AG04450 (cell line): Measurements from ENCODE around the gene LSAMP. TPM values are rescaled to one million over a fixed set of nuclear protein-coding genes. Genes with fewer than 3 reads are reported as not detected.
"Not testable (repeated sequence)": the region's sequence is repeated elsewhere in the genome, so short reads cannot be mapped to it uniquely, and the experiment has no call there.

Experiments
- CTCF ChIA-PET: fragments of 300-600, 350-600 bp; formaldehyde crosslinking; extraction: SDS; loops from one replicate; lab custom pipeline; 2022; ENCODE audit warnings: antibody characterized with exemption, inconsistent platforms; lab: Charles Lee
- POLR2A ChIA-PET: fragments of 350-600 bp; formaldehyde crosslinking; extraction: SDS; loops from one replicate; lab custom pipeline; 2021; ENCODE audit warnings: antibody characterized with exemption, inconsistent platforms; lab: Yijun Ruan, JAX
- DNase-seq: peaks from one replicate; pipeline ENCODE4 v3.0.0-alpha.2; 2011; ENCODE audit warnings: low read depth, low spot score
- H3K27ac ChIP-seq: one replicate; pipeline ENCODE4 v1.5.1; 2012; ENCODE audit warnings: low read depth, low read length, control low read depth
- H3K27me3 ChIP-seq: one replicate; pipeline ENCODE4 v1.6.0; 2012; ENCODE audit warnings: low read length; ENCODE audit not compliant: control insufficient read depth, insufficient read depth
- H3K4me3 ChIP-seq: 2 replicates; pipeline ENCODE4 v1.5.1; 2011; ENCODE audit warnings: mild to moderate bottlenecking, low read depth, low read length, control low read depth
- H3K9me3 ChIP-seq: 2 replicates; pipeline ENCODE4 v1.5.1; 2012; ENCODE audit warnings: low read length; ENCODE audit not compliant: control insufficient read depth, insufficient read depth
- polyA plus RNA-seq: library from polyadenylated mRNA; depleted of rRNA; stranded (reverse); fragments of >200 nt; gene quantifications from 2 replicates; pipeline ENCODE4 v1.2.3, GENCODE V29; 2011
- TF ChIP-seq, protein P1 (sequence below): IDR thresholded peaks from 2 replicates; pipeline ENCODE4 v1.5.1; 2011; ENCODE audit warnings: low read depth, low read length, control low read depth, inconsistent platforms

Gene LSAMP
- polyA plus RNA-seq, 1 experiment: 25.1 TPM

DNA sequence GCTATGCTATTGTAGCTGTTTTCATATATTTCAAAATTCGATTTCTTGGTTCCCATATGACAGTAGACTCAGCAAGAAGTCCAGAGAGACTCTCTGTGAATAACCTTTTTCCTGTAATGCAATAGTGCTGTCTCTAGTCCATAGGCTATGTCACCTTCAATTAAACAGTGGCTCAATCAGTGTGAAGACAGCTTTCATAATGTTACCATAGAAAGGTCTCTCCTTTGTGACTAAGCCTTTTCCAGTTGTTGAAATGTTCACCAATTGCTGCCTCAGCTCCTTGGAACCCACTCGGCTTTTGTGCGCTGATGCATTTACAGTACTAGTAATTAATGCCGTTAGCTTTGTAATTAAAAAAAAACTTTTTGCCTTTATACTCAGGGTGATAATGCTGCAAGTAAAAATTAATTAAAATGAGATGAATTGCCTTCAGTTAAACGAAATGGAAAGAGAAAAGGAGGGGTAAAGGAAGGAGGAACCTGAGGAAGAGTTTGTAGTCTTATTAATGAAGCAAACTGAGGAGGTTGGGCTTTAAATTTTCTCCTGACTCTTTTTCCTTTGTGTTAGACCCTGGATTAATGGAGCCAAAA is 214.8 kb downstream of the LSAMP start:
- Histone ChIP-seq H3K27ac (no peak overlapping the region), H3K9me3 (no peaks in the 10 kb centered on the region), H3K4me3 (no peak overlapping the region), H3K27me3 (no peaks in the 10 kb centered on the region)
- TF ChIP-seq, protein P1, sequence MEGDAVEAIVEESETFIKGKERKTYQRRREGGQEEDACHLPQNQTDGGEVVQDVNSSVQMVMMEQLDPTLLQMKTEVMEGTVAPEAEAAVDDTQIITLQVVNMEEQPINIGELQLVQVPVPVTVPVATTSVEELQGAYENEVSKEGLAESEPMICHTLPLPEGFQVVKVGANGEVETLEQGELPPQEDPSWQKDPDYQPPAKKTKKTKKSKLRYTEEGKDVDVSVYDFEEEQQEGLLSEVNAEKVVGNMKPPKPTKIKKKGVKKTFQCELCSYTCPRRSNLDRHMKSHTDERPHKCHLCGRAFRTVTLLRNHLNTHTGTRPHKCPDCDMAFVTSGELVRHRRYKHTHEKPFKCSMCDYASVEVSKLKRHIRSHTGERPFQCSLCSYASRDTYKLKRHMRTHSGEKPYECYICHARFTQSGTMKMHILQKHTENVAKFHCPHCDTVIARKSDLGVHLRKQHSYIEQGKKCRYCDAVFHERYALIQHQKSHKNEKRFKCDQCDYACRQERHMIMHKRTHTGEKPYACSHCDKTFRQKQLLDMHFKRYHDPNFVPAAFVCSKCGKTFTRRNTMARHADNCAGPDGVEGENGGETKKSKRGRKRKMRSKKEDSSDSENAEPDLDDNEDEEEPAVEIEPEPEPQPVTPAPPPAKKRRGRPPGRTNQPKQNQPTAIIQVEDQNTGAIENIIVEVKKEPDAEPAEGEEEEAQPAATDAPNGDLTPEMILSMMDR: no peak
- ChIA-PET CTCF (no interaction called here), POLR2A (no interaction called here)
- DNase-seq: no peak

DNA sequence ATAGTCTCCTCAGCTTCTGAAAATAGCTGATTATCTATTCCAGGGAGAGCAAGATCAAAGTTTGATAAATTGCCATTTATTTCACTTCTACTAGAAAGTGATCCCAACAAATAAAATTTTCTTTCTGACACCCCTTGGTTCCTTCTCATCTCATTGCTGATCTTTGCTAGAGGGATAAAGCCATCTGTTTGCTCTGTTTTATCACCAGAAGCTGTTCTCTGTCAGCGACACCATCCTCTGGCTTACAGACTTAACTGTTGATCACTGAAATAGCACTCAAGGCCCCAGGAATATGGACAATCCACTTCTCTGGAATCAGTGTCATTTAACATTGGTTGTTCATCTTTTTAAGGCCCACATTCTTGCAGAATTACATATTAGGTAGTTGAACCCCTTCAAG is 219.0 kb downstream of the LSAMP start:
- CTCF ChIA-PET: interaction anchor here (1.3 kb wide), 1 partner anchor 228 kb away, joined by 3 read pairs; no protein-coding TSS in a partner anchor
- POLR2A ChIA-PET: no interaction called here
- H3K27ac ChIP-seq: no peak overlapping the region
- H3K27me3 ChIP-seq: no peaks in the 10 kb centered on the region
- no peaks in the 10 kb centered on the region for H3K9me3 ChIP-seq
- no peak overlapping the region for H3K4me3 ChIP-seq
- no peak for DNase-seq
- TF ChIP-seq, protein P1: no peak

GRCh38 chr3:116216761-116217160 is 228.5 kb downstream of the LSAMP start:
- Histone ChIP-seq H3K9me3 (no peaks in the 10 kb centered on the region), H3K27ac (no peak overlapping the region), H3K4me3 (no peak overlapping the region), H3K27me3 (no peaks in the 10 kb centered on the region)
- CTCF ChIA-PET: interaction anchor here (1.0 kb wide), 1 partner anchor 541 kb away, joined by 3 read pairs; no protein-coding TSS in a partner anchor
- DNase-seq: no peak
- TF ChIP-seq, protein P1: no peak
- POLR2A ChIA-PET: no interaction called here

- POLR2A ChIA-PET: no interaction called here
Observed at GRCh38 chr3:116211901-116212300, 233.4 kb downstream of the LSAMP start.

DNA sequence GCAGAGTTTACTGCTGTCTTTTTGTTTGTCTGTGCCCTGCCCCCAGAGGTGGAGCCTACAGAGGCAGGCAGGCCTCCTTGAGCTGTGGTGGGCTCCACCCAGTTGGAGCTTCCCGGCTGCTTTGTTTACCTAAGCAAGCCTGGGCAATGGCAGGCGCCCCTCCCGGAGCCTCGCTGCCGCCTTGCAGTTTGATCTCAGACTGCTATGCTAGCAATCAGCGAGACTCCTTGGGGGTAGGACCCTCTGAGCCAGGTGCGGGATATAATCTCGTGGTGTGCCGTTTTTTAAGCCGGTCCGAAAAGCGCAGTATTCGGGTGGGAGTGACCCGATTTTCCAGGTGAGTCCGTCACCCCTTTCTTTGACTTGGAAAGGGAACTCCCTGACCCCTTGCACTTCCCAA is 236.5 kb downstream of the LSAMP start:
- H3K9me3 ChIP-seq, H3K27me3 ChIP-seq, POLR2A ChIA-PET, CTCF ChIA-PET, H3K27ac ChIP-seq, H3K4me3 ChIP-seq, DNase-seq: not testable (repeated sequence)

More at GRCh38 chr3:116211901-116212300, 233.4 kb downstream of the LSAMP start:
- no peak for DNase-seq
- Histone ChIP-seq H3K27me3 (no peaks in the 10 kb centered on the region), H3K27ac (no peak overlapping the region), H3K4me3 (no peak overlapping the region), H3K9me3 (peaks cover 4% of the 10 kb centered on the region)
- CTCF ChIA-PET: no interaction called here
- TF ChIP-seq, protein P1: no peak
